CD4-positive, alpha-beta T cell treated with Interleukin-6 for 4 hours (primary cell): Measurements from ENCODE around the gene MSH5.

Source experiments
- DNase-seq: peaks from one replicate; pipeline ENCODE4 v3.0.0-alpha.2; 2020; ENCODE audit warnings: mixed read lengths

The MSH5 gene

GRCh38 chr6:31762878-31763618 lies 23.2 kb downstream of the MSH5 start:
- DNase-seq, result no peak

DNA sequence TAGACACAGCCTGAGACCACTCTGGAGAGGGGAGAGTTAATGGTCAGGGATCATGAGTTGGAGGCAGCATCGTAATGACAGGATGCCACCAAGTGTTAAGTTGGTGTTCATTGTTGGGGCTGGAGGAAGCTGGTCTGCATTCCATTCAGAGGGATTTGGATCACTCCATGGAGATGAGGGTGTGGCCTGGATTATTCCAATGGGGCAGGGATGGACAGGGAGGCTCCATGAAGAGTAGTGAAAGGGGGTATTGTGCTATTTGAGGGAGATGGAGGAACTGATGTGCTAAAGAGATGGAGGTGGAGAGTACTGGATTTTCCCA lies 23.8 kb downstream of the MSH5 start:
- no peak for DNase-seq

GRCh38 chr6:31764198-31764597 lies 24.4 kb downstream of the MSH5 start:
- no peak for DNase-seq

DNA sequence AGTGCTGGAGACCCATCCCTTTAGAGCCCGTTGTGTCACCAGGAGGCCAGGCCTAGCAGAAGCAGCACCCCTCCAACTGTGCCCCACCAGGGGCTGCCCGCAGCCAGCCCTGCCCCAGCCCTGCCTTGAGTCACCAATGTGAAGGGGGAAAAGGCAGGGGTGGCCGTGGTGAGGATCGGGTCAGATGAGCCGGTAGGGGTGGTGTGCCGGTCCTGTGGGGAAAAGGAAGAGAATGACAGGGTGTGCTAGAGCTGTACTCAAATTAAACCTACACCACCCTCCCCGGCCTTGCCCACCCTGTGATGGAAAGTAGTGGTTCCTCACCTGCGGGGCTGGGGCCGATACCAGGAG lies 25.7 kb downstream of the MSH5 start:
- no peak for DNase-seq

DNA sequence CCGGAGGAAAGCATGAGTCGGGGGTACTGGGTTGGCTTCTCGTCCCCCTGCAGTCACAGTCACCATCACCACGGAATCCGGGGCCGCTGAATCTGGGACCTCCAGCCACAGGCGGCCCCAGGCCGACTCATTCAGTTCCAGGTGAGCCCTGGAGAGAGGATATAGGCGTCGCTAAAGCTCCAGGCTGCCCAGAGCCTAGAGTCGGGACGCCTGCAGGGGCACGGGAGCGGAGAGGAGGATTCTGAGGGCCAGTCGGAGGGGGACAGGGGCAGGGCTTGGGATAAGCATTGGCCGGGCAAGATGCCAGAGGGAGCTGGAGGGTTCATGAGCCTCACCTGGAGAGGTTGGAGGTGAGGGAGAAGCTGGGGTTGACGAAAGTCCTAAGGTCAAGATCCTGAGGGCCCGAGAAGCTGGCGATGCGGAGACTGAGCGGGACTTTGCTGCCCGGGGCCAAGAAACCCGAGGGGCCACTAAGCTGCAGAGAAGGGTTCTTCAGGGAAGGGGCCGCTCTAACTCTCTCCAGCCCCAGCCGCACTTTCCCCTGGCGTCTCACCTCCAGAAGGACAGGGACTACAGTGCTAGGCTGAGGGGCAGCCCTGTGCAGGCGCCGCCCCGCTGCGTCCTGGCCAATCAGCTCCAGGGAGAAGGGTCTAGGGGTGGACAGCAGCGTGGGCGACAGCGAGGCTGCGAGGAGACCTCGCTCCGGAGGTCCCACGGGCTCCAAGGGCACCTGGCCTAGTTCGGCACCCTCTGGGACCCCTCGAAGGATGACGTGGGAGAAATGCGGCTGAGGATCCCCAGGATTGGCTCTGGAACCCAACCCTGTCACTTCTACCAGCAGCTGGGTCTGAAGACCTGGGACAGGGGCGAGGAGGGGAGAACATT lies 26.3 kb downstream of the MSH5 start:
- DNase-seq, result no peak

DNA sequence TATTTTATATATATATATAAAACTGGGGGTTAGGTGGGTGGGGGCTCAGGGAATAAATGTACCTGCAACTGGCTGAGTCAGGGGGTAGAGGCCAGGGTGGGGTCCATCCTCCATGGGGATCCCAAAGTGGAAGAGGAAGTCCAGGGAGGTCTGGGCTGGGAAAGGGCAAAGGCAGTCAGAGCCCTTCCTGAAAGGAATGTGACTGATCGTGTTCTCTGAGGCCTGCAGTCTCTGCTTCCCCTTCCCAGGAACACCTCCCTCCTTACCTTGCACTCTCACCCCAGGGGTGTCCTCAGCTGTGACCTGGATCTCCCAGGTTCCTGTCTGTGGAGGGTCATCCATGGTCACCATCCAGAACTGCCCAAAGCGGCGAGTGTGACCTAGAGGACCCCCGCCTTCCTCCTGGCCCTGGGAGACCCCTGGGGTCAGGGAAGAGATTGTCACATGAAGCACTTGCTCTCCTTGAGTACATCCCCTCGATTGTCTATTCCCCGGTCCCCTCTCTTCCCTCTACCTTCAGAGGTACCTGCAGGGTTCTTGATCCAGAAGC lies 27.4 kb downstream of the MSH5 start:
- no peak for DNase-seq

DNA sequence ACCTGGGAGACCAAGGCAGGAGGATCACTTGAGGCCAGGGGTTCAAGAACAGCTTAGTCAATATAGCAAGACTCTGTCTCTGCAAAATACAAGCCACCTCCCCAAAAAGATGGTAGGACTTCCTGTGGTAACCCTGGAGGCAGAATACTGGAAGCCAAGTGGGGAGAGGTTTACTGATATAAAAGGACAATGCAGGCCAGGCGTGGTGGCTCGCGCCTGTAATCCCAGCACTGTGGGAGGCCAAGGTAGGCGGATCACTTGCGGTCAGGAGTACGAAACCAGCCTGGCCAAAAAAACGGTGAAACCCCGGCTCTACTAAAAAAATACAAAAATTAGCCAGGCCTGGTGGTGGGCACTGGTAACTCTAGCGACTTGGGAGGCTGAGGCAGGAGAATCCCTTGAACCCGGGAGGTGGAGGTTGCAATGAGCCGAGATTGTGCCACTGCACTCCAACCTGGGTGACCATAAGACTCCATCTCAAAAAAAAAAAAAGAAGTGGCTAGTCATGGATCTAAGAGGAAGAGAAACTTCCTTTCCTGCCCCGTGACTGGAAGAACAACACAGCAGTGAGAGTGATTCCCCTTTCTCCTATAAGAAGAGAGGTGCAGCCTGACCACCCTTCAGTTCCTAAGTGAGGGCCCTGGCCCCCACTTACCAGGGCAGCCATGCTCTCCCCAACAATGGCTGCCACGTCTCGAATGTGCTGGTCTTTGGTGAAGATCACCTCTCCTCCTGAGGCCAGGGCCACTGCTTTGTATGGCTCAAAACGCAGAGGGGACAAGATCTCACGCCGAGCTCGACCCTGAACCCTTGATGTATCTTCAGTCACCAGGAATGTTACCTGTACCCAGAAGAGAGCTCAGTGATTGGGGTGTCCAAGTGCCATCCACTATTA lies 28.8 kb downstream of the MSH5 start:
- DNase-seq, result no peak

DNA sequence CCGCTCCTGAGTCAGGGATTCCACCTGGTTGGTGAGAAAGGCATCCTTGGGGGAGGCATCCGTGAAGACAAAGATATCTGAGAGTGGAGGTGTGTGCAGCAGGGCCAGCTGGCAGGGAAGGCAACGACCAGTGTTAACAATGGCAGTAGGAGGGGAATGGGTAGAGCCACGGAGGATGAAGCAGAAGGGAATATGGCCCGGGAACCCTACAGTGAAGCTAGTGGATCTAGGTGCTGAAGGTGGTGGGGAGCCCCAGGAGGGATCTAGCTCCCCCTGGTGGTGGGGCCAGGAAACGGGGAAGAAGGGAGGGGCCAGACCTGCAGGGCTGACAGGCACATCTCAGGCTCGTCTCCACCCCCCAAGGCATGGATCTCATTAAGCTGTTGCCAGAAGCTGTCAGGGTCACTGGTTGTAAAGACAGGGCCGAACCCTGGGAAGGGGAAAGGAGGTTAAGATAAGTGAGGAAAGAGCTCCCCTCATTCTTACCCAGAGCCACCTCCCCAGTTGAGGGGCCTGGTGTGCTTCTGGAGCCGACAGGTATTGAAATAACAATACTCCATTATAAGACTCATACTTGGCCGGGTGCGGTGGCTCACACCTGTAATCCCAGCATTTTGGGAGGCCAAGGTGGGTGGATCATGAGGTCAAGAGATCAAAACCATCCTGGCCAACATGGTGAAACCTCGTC lies 30.0 kb downstream of the MSH5 start:
- peak; percentile 79 for DNase-seq

DNA sequence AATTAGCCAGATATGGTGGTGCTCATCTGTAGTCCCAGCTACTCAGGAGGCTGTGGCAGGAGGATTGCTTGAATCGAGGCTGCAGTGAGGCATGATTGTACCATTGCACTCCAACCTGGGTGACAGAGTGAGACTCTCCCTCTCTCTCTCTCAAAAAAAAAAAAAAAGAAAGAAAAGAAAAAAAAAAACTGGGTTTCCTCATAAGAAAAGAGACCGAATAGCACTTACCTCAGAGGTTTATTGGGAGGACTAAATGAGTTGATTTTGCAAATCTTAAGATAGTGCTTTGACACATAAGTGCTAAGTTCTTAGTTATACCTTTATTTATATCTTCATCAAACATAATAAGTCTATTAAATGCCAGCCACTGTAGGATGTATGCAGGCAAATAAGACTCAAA lies 31.1 kb downstream of the MSH5 start:
- no peak for DNase-seq

DNA sequence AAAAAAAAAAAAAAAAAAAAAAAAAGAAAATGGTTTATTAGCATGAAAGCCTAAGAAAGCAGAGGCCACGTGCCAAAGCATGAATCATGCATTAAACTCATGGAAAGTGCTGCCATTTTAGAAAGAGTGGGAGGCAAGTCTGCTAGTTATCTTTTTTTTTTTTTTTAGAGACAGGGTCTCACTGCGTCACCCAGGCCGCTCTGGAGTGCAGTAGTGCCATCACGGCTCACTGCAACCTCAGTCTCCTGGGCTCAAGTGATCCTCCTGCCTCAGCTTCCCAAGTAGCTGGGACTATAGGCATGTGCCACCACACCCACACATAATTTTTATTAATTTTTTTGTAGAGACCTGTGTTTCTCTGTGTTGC lies 32.2 kb downstream of the MSH5 start:
- DNase-seq, result peak; percentile 27

DNA sequence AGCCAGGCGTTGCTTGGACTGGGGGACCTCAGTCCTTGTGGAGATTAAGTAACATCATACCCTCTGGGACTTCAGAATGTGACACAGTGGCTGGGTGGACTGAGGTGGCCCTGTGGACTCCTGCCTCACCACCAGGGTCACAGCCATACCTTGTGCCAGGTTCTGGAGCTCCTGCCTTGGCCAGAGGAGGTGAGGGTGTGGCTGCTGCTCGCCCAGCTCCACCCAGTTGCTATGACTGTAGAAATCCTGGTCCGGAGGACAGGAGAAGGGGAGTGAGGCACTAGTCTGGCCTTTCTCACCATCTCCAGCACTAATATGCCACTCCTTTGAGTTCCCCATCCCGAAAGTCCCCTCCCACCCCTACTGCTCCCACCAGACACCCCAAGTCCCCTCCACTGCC lies 35.4 kb downstream of the MSH5 start:
- DNase-seq, result no peak

- no peak for DNase-seq
Measured at GRCh38 chr6:31775633-31776484, 36.1 kb downstream of the MSH5 start.

- DNase-seq, result no peak
Measured at GRCh38 chr6:31776485-31776988, 36.7 kb downstream of the MSH5 start.

- DNase-seq, result peak; percentile 76
Measured at GRCh38 chr6:31776989-31777666, 37.3 kb downstream of the MSH5 start, which contains the start of gene VWA7. Gene VWA7, minus strand, starts transcription at chr6:31777328. Its CDS starts 549 bp downstream, at chr6:31776779.

DNA sequence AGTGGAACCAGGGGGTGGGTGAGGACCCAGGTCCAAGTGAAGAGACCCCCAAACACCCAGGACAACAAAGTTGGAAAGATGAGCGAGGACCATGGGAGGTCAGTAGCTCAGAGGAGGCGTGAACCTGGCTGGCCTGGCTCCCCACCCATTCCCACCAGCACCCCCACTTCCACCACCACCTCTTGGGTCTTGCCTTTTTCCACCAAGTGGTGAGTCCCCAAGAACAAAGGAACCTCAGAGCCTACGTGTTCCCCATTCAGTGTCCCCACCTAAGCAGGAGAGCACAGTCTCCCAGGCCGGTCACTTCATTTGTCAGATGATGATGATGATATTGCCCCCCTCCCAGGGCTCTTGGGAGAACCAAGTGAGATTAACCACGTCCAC lies 37.9 kb downstream of the MSH5 start:
- DNase-seq, result no peak

DNA sequence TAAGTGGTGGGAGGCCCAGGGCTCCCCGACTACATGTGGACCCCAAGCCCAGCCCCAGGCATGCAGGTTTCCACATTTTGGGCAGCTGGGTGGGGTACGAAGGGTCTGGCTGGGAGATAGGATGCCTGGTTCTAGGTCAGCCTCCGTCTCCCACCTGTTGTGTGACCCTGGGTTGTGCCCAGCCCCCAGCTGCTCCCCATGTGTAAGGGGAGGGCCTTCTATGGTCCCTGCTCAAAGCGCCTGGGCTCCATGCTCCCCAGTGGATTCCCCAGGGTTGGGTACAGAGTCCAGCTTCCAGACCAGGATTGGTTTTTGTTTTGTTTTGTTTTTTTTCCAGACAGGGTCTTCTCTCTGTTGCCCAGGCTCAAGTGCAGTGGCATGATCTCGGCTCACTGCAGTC lies 38.4 kb downstream of the MSH5 start:
- DNase-seq, result no peak

DNA sequence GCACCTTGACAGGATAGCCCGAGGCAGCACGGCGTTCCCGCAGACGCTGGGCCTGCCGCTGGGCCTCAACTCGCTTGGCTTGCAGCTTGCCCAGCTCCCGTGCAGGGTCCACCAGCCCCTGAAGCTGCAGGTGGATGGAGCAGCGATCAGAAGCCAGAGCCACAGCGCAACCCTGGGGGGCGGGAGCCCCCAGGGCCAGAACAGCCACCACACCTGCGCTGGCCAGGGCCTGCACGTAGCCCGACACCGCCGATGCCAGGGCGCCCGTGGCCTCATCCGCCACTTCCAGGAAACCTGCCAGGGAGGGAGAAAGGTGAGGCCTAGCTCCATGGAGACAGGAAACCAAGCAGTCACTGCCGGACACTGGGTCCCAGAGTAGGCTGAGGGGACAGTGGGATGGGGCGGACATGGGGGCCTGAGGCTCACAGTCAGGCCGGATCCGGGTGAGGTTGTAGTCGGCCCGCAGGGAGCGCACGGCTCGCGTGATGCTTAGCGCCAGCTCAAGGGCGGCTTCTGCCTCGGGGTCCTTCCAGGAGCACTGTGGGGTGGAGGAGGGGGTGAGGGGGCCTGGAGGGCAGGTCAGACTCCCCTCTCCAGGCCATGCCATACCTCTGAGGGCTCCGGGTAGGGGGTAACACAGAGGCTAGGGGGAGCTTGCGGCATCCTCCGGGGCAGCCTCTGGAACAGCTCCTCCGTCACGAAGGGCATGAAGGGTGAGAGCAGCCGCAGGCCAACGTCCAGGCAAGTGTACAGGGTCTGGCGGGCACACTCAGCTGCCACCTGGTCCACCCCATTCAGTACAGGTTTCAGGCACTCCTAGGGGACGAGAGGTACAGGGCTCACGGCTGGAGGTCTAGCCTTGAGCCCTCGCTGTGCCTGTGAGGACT lies 39.4 kb downstream of the MSH5 start:
- no peak for DNase-seq

- DNase-seq, result no peak
Measured at GRCh38 chr6:31779908-31780307, 40.1 kb downstream of the MSH5 start.

- DNase-seq, result no peak
Measured at GRCh38 chr6:31780507-31781243, 40.9 kb downstream of the MSH5 start.
